ENCODE measurements around the gene OSTF1. TPM values are rescaled to one million over a fixed set of nuclear protein-coding genes. Genes with fewer than 3 reads are reported as not detected.

Gene OSTF1, protein sequence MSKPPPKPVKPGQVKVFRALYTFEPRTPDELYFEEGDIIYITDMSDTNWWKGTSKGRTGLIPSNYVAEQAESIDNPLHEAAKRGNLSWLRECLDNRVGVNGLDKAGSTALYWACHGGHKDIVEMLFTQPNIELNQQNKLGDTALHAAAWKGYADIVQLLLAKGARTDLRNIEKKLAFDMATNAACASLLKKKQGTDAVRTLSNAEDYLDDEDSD
- total RNA-seq (2012; rRNA removed): 31.4 and 38.9 TPM in 2 replicates

DNA sequence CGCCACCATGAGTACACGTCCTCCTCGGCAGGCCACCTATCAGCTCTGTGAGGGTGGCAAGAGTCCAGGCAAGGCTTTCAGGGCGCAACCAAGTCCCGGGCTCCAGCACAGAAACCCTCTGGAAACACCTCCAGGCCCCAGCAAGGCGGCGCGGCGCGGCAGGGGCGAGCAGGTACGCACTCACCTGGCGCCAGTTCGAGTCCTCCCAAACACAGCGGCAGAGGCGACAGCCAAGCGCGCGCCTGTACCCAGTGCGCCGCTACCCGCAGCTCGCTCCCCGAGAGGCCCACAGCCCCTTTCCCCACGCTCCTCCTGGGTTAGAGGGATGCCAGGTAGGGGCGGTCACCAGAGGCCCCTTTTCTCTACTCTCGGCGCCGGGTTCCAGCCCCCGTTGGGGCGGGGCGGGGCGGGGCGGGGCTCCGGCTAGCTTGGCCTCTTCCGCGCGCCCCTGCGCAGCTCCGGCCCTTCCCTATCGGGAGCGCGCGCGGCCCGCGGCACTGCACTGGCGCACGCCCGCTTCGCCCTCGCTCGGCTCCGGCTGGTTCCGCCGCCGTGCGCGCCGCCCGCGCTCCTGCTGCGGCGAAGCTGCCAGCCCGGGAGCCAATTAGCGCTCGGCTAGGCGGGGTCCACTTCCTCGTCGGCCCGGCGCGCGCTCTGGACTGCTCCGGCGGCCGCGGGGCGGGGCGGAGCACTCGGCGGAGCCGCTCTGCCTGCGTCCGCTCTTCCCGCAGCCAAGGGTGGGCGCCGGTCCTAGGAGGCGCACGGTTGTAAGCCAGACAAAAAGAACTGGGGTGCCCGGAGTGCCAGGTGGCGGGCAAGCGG lies at the start of gene OSTF1, which contains the start of gene NMRK1:
TSS of gene OSTF1 (plus strand) at position 691 of the 822 bp plus-strand sequence. CDS start 179 bp downstream, outside the sequence.
TSS of gene NMRK1 (minus strand) at position 332 of the 822 bp plus-strand sequence. CDS start 5,040 bp downstream, outside the sequence.
- Histone ChIP-seq H3K9me3 (replicated peaks; ENCODE audit: low read length) (no peaks in the 10 kb centered on the region), H3K9ac (ENCODE audit: low read depth, low read length) (peak within 1 kb of the TSS; percentile 97), H3K4me2 (ENCODE audit: low read length) (peak within 1 kb of the TSS; percentile 79), H3K36me3 (ENCODE audit: insufficient read depth, low read length) (no peaks in the 10 kb centered on the region), H3K4me1 (ENCODE audit: control insufficient read depth, insufficient read depth, low read length) (peaks cover 17% of the 10 kb centered on the region), H3K27me3 (ENCODE audit: control insufficient read depth, insufficient read depth, low read length) (no peaks in the 10 kb centered on the region), H3K4me3 (ENCODE audit: low read length) (peak within 1 kb of the TSS; percentile 98)

DNA sequence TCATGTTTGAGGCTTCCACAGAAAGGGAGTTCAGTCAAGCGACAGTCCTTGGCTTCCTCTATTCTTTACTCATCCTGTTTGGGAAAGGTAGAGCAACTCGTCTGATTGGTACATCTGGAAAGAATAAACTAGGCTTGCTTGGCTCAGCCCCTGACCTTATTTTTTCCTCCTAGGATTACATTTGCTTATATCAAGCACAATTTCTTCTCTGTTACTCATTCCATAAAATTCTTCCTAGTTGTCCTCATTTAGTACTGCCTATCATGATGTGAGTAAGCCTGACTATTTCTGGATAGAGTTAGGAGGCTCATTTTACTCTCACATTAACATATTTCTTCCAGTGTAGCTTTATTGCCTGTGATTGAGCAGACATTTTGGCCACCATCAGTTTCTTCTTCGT lies 49.3 kb upstream of the OSTF1 start:
- Histone ChIP-seq H3K36me3 (ENCODE audit: insufficient read depth, low read length) (no peaks in the 10 kb centered on the region), H3K9me3 (replicated peaks; ENCODE audit: low read length) (no peaks in the 10 kb centered on the region), H3K9ac (ENCODE audit: low read depth, low read length) (no peak overlapping the region), H3K27me3 (ENCODE audit: control insufficient read depth, insufficient read depth, low read length) (peaks cover 16% of the 10 kb centered on the region), H3K4me2 (ENCODE audit: low read length) (no peak overlapping the region), H3K4me1 (ENCODE audit: control insufficient read depth, insufficient read depth, low read length) (peaks cover 12% of the 10 kb centered on the region), H3K4me3 (ENCODE audit: low read length) (no peak overlapping the region)

DNA sequence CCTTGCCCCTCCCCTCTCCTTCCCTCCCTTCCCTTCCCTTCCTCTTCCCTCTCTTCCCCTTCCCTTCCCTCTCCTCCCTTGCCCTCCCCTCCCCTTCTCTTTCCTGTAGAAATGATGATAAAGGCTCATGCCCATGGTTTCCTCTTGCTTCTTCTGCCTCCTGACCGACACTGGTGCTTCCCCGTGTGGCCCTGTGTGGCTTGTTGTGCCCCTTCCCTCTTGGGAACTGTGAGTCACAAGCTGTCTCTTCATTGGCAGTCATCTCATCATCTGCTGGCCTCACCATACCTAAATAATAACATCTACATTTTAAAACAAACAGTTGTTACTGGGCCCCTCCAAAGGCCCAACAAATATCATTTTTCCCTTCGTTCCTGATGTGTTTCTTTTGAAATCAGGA lies 48.5 kb upstream of the OSTF1 start:
- Histone ChIP-seq H3K36me3 (ENCODE audit: insufficient read depth, low read length) (no peaks in the 10 kb centered on the region), H3K9ac (ENCODE audit: low read depth, low read length) (no peak overlapping the region), H3K4me2 (ENCODE audit: low read length) (no peak overlapping the region), H3K27me3 (ENCODE audit: control insufficient read depth, insufficient read depth, low read length) (peaks cover 15% of the 10 kb centered on the region), H3K4me3 (ENCODE audit: low read length) (no peak overlapping the region), H3K4me1 (ENCODE audit: control insufficient read depth, insufficient read depth, low read length) (peaks cover 12% of the 10 kb centered on the region), H3K9me3 (replicated peaks; ENCODE audit: low read length) (no peaks in the 10 kb centered on the region)

DNA sequence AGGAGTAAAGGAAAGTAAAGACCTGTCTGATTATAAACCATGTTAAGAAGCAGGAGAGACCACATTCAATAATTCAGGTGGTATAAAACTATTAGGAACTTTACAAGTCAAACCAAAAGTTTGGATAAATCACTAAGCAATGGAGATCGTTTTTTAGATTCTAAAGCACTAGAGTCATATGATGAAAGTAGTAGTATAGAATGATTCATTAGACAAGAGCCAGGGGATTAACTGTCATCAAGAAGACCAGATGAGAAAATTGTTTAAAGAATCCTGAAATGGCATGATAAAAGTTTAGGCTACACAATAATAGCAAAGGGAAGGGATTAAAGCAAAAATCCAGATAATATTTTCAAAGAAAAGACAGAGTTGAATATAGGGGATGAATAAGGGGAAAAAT lies 47.3 kb upstream of the OSTF1 start:
- peaks cover 16% of the 10 kb centered on the region for H3K27me3 ChIP-seq (ENCODE audit: control insufficient read depth, insufficient read depth, low read length)
- no peaks in the 10 kb centered on the region for H3K9me3 ChIP-seq (replicated peaks; ENCODE audit: low read length)
- no peak overlapping the region for H3K4me2 ChIP-seq (ENCODE audit: low read length)
- peaks cover 12% of the 10 kb centered on the region for H3K4me1 ChIP-seq (ENCODE audit: control insufficient read depth, insufficient read depth, low read length)
- no peak overlapping the region for H3K4me3 ChIP-seq (ENCODE audit: low read length)
- no peaks in the 10 kb centered on the region for H3K36me3 ChIP-seq (ENCODE audit: insufficient read depth, low read length)
- H3K9ac ChIP-seq (ENCODE audit: low read depth, low read length): no peak overlapping the region

DNA sequence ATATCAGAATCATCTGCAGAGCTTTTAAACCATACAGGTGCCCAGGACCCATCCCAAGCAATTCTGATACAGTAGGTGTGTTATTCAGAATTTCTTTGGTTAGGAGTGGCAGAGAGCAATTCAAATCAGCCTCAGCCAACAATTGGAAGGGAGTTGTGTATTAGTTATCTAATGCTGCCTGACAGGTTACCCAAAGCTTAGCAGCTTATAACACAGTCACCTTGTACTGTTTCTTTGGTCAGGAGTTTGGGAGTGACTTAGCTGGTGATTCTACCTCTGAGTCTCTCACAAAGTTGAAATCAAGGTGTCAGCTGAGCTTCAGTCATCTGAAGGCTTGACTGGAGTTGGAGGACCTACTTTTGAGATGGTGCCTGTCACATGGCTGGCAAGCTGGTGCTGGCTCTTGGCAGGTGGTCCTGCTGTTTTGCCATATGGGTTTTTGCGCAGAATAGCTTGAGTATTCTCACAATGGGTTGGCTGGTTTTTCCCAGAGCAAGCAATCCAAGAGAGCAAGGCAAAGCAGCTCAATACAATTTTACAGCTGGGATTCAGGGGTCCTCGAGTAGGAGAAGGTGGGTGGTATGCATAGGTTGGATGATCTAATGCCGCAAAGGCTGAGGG lies 41.5 kb upstream of the OSTF1 start:
- no peaks in the 10 kb centered on the region for H3K9me3 ChIP-seq (replicated peaks; ENCODE audit: low read length)
- H3K4me1 ChIP-seq (ENCODE audit: control insufficient read depth, insufficient read depth, low read length): no peaks in the 10 kb centered on the region
- no peak overlapping the region for H3K4me3 ChIP-seq (ENCODE audit: low read length)
- no peaks in the 10 kb centered on the region for H3K36me3 ChIP-seq (ENCODE audit: insufficient read depth, low read length)
- peaks cover 24% of the 10 kb centered on the region for H3K27me3 ChIP-seq (ENCODE audit: control insufficient read depth, insufficient read depth, low read length)
- no peak overlapping the region for H3K9ac ChIP-seq (ENCODE audit: low read depth, low read length)
- no peak overlapping the region for H3K4me2 ChIP-seq (ENCODE audit: low read length)

DNA sequence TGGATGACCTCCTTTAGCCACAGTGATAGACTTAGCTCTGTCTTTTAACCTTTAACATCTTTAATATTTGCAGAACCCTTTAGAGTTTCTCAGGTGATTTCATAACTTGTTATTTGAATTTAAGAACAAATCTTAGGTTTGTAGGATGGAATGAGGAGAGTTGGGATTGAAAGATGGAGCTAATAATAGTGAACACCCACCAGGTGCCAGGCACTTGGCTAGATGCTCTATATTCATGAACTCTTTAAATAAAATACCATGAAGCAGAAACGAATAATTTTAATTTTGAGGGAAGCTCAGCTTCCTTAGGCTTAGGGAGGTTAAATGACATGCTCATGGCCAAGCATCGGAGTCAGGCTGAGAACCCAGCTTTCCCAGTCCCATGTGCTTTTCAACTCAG lies 40.8 kb upstream of the OSTF1 start:
- H3K36me3 ChIP-seq (ENCODE audit: insufficient read depth, low read length): no peaks in the 10 kb centered on the region
- no peak overlapping the region for H3K9ac ChIP-seq (ENCODE audit: low read depth, low read length)
- H3K4me3 ChIP-seq (ENCODE audit: low read length): no peak overlapping the region
- H3K27me3 ChIP-seq (ENCODE audit: control insufficient read depth, insufficient read depth, low read length): peaks cover 24% of the 10 kb centered on the region
- H3K9me3 ChIP-seq (replicated peaks; ENCODE audit: low read length): no peaks in the 10 kb centered on the region
- no peak overlapping the region for H3K4me2 ChIP-seq (ENCODE audit: low read length)
- H3K4me1 ChIP-seq (ENCODE audit: control insufficient read depth, insufficient read depth, low read length): no peaks in the 10 kb centered on the region

DNA sequence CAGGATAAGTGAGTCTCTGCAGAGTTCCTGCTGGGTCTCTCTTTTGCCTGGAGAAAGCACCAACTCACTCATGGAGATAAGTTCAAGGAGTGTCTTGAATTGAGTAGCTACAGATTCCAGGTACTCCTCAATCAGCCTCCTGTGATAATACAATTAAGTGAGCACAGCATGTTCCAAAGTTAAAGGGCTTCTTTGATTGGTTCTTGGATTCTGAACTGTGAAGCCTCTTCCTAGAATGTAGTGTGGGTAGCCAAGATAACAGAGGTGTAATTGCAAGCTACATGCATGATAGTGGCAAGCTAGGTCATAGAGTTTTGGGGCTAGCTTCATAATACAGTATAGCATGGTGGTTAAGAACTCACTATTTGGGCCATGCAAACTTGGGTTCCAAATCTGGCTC lies 37.0 kb upstream of the OSTF1 start:
- no peaks in the 10 kb centered on the region for H3K9me3 ChIP-seq (replicated peaks; ENCODE audit: low read length)
- no peaks in the 10 kb centered on the region for H3K36me3 ChIP-seq (ENCODE audit: insufficient read depth, low read length)
- H3K9ac ChIP-seq (ENCODE audit: low read depth, low read length): no peak overlapping the region
- H3K4me1 ChIP-seq (ENCODE audit: control insufficient read depth, insufficient read depth, low read length): no peaks in the 10 kb centered on the region
- peaks cover 12% of the 10 kb centered on the region for H3K27me3 ChIP-seq (ENCODE audit: control insufficient read depth, insufficient read depth, low read length)
- no peak overlapping the region for H3K4me2 ChIP-seq (ENCODE audit: low read length)
- no peak overlapping the region for H3K4me3 ChIP-seq (ENCODE audit: low read length)

DNA sequence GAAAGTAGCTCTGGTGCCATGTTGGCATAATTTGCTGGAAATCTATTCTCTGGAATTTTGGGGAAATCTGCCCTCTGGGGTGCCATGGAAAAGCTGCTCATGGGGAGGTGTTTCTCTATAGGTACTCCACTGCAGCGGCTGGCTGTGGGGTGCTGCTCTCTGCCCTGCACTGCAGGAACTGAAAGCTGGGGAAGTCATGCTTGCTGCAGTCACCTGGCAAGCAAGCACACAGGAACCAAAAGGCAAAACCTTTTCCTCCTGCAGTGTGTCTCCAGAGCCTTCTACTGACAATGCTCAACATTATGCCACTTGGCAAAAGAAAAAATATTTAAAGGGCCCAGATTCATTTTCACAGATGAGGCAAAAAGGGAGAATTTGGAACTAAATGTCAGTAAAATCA lies 34.4 kb upstream of the OSTF1 start:
- Histone ChIP-seq H3K4me2 (ENCODE audit: low read length) (no peak overlapping the region), H3K36me3 (ENCODE audit: insufficient read depth, low read length) (no peaks in the 10 kb centered on the region), H3K4me1 (ENCODE audit: control insufficient read depth, insufficient read depth, low read length) (no peaks in the 10 kb centered on the region), H3K4me3 (ENCODE audit: low read length) (no peak overlapping the region), H3K9me3 (replicated peaks; ENCODE audit: low read length) (no peaks in the 10 kb centered on the region), H3K27me3 (ENCODE audit: control insufficient read depth, insufficient read depth, low read length) (peaks cover 8% of the 10 kb centered on the region), H3K9ac (ENCODE audit: low read depth, low read length) (no peak overlapping the region)

DNA sequence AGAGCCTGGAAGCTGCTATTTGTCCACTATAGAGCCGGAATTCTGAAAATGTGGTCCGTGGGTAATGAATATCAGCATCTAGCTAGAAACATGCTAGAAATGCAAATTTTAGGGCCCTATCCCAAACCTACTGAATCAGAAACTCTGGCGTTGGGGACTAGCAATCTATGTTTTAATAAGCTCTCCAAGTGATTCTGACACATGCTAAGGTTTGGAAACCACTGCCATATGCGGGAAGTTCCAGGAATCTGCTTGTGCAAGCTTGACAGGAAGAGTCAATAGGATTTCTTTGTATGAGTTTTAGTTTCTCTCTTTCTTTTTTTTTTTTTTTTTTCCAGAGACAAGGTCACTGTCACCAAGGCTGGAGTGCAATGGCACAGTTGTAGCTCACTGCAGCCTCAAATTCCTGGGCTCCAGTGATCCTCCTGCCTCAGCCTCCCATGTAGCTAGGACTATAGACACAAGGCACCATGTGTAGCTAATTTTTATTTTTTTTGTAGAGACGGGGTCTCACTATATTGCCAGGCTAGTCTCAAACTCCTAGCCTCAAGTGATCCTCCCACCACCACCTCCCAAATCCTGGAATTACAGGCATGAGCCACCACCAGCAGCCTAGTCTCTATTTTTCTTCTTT lies 33.8 kb upstream of the OSTF1 start:
- no peaks in the 10 kb centered on the region for H3K4me1 ChIP-seq (ENCODE audit: control insufficient read depth, insufficient read depth, low read length)
- no peak overlapping the region for H3K4me3 ChIP-seq (ENCODE audit: low read length)
- no peak overlapping the region for H3K4me2 ChIP-seq (ENCODE audit: low read length)
- H3K9me3 ChIP-seq (replicated peaks; ENCODE audit: low read length): no peaks in the 10 kb centered on the region
- no peaks in the 10 kb centered on the region for H3K36me3 ChIP-seq (ENCODE audit: insufficient read depth, low read length)
- H3K9ac ChIP-seq (ENCODE audit: low read depth, low read length): no peak overlapping the region
- H3K27me3 ChIP-seq (ENCODE audit: control insufficient read depth, insufficient read depth, low read length): peaks cover 8% of the 10 kb centered on the region

DNA sequence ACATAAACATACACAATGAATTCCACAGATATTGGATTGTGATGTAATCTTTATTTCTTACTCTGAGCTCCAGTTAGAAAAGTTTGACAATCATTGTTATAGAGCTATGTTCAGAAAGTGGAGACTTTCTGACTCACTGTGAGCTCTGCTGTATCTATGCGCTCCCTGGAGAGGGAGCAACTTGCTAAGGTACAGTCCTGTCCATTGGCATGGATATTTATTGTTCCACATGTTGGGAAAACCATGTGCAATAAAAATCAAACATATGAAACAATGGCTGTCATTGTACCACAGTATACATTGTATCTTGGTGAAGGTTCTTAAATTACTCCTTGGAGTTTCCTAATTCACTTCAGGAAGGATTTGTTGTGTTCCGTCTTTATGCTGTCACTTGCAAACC lies 27.1 kb upstream of the OSTF1 start:
- Histone ChIP-seq H3K4me2 (ENCODE audit: low read length) (no peak overlapping the region), H3K27me3 (ENCODE audit: control insufficient read depth, insufficient read depth, low read length) (no peaks in the 10 kb centered on the region), H3K4me1 (ENCODE audit: control insufficient read depth, insufficient read depth, low read length) (peaks cover 18% of the 10 kb centered on the region), H3K4me3 (ENCODE audit: low read length) (no peak overlapping the region), H3K9me3 (replicated peaks; ENCODE audit: low read length) (no peaks in the 10 kb centered on the region), H3K9ac (ENCODE audit: low read depth, low read length) (no peak overlapping the region), H3K36me3 (ENCODE audit: insufficient read depth, low read length) (peaks cover 12% of the 10 kb centered on the region)

DNA sequence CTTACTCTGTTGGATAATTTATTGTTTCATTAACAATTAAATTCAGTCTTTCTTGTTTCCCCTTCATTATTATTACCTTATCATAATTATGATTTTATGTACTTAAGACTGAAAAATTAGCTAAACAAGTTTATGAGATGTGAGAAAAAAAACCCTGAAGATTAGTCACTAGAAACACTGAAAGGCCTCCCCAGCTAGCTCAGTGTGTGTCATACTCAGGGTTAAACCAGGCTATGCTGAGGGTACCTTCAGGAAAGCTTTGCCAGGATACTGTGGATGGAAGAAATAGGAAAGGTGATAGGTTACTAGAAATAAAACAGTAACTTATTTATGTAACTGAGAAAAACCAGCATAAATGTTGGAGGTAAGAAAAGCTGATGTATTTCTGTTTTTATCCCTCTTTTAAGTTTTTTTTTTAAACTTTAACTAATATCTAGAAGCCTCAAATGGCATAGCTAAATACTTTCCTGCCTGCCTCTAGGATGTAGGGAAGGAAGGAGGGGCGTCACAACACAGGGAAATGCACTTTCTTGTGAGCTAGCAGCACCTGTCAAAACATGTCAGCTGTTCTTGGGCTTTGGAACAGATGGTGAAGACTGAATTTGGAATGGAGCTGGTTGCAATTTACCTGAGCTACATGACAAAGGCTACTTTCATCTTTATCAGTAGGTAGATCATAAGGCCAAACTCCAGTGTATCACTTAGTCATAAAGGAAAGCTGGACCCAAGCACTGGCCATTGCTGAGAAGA lies 24.6 kb upstream of the OSTF1 start:
- H3K4me1 ChIP-seq (ENCODE audit: control insufficient read depth, insufficient read depth, low read length): peaks cover 18% of the 10 kb centered on the region
- peak overlapping the region; percentile 19 for H3K4me2 ChIP-seq (ENCODE audit: low read length)
- no peak overlapping the region for H3K4me3 ChIP-seq (ENCODE audit: low read length)
- no peaks in the 10 kb centered on the region for H3K27me3 ChIP-seq (ENCODE audit: control insufficient read depth, insufficient read depth, low read length)
- H3K36me3 ChIP-seq (ENCODE audit: insufficient read depth, low read length): peaks cover 12% of the 10 kb centered on the region
- H3K9me3 ChIP-seq (replicated peaks; ENCODE audit: low read length): no peaks in the 10 kb centered on the region
- H3K9ac ChIP-seq (ENCODE audit: low read depth, low read length): no peak overlapping the region

Measured in skeletal muscle satellite cell (primary cell).